Breast epithelium (tissue), 3 donors: ENCODE measurements around the gene AHRR.

Experiments
- CTCF ChIP-seq, 3 donors: fragments of 450-650 bp; IDR thresholded peaks; one replicate each; pipeline ENCODE4 v1.5.1; 2016 to 2017; ENCODE audit warnings: antibody characterized with exemption in 3 of 3, mild to moderate bottlenecking in 3 of 3, moderate library complexity in 3 of 3
- POLR2A ChIP-seq: fragments of 450-650 bp; IDR thresholded peaks from one replicate; pipeline ENCODE4 v1.6.1; 2016; ENCODE audit warnings: antibody characterized with exemption, mild to moderate bottlenecking, moderate library complexity

- TF ChIP-seq CTCF (IDR thresholded peaks at IDR 0.05) = no peak
- TF ChIP-seq POLR2A = no peak
Measured at GRCh38 chr5:376799-377325, 55.3 kb downstream of the AHRR start.
